Endothelial cell (in vitro differentiated cells): ENCODE results near the gene C4BPA. TPM values are rescaled to one million over a fixed set of nuclear protein-coding genes. Genes with fewer than 3 reads are reported as not detected.

ENCODE experiments used
- DNase-seq: peaks from one replicate; pipeline ENCODE4 v3.0.0; 2021; ENCODE audit warnings: low spot score
- H3K27ac Mint-ChIP-seq: one replicate; pipeline ENCODE4 v1.8.0; 2021; ENCODE audit warnings: mixed read lengths, inconsistent platforms; ENCODE audit not compliant: unreplicated experiment
- H3K27me3 Mint-ChIP-seq: one replicate; pipeline ENCODE4 v1.8.0; 2021; ENCODE audit warnings: mild to moderate bottlenecking, moderate library complexity, mixed read lengths, inconsistent platforms; ENCODE audit not compliant: unreplicated experiment
- H3K36me3 Mint-ChIP-seq: one replicate; pipeline ENCODE4 v1.8.0; 2021; ENCODE audit warnings: mild to moderate bottlenecking, low read depth, mixed read lengths, inconsistent platforms; ENCODE audit not compliant: unreplicated experiment
- H3K4me1 Mint-ChIP-seq: one replicate; pipeline ENCODE4 v1.8.0; 2021; ENCODE audit warnings: mild to moderate bottlenecking, mixed read lengths, inconsistent platforms; ENCODE audit not compliant: unreplicated experiment
- H3K4me3 Mint-ChIP-seq: one replicate; pipeline ENCODE4 v1.8.0; 2021; ENCODE audit warnings: mild to moderate bottlenecking, mixed read lengths, inconsistent platforms; ENCODE audit not compliant: unreplicated experiment
- H3K9me3 Mint-ChIP-seq: one replicate; pipeline ENCODE4 v1.8.0; 2021; ENCODE audit warnings: mixed read lengths, inconsistent platforms; ENCODE audit not compliant: unreplicated experiment
- total RNA-seq: library from RNA; stranded (reverse); fragmentation: NEBNext Ultra II Directional; extraction: Animal tissue kit (Norgen Biotek cat#: 25700); gene quantifications from one replicate; pipeline ENCODE4 v1.2.1, GENCODE V29; 2021; ENCODE audit not compliant: unreplicated experiment
- TF ChIP-seq, protein P1 (sequence below): fragments of 200-600 bp; sonication (generic); IDR thresholded peaks from one replicate; pipeline ENCODE4 v1.5.0; 2021; ENCODE audit warnings: antibody characterized with exemption; ENCODE audit not compliant: unreplicated experiment

C4BPA gene
- total RNA-seq, 1 donor from 2014 or later = not detected

DNA sequence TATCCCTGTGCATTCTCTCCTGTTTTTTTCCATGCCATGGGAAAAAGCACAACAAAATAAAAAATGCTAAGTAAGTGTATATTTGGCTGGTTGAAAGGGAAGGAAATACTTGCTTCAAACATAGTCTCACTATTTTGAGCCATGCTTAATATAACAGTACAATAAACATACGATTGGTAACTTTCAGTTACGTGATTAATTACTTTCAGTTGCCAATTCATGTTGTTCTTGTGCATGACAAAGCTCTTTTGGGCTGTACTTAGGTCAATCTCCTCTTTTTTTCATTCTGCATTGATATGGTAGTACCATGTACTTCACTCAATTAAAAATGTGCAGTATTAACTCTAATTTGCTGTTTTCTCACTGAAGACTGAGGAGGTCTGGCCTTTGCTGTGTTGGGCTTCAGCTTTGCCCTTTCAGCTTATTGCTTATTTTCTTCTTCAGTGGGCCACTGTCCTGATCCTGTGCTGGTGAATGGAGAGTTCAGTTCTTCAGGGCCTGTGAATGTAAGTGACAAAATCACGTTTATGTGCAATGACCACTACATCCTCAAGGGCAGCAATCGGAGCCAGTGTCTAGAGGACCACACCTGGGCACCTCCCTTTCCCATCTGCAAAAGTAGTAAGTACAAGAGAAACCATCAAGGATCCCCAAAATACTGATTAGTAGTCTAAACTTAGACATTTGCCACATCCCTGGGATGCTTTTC, 12.7 kb upstream of the C4BPA start:
- Mint-ChIP-seq H3K27ac (no peak overlapping the region), H3K4me1 (peaks cover 27% of the 10 kb centered on the region), H3K9me3 (no peaks in the 10 kb centered on the region), H3K36me3 (peaks cover 5% of the 10 kb centered on the region), H3K4me3 (no peak overlapping the region), H3K27me3 (no peaks in the 10 kb centered on the region)
- TF ChIP-seq, protein P1, sequence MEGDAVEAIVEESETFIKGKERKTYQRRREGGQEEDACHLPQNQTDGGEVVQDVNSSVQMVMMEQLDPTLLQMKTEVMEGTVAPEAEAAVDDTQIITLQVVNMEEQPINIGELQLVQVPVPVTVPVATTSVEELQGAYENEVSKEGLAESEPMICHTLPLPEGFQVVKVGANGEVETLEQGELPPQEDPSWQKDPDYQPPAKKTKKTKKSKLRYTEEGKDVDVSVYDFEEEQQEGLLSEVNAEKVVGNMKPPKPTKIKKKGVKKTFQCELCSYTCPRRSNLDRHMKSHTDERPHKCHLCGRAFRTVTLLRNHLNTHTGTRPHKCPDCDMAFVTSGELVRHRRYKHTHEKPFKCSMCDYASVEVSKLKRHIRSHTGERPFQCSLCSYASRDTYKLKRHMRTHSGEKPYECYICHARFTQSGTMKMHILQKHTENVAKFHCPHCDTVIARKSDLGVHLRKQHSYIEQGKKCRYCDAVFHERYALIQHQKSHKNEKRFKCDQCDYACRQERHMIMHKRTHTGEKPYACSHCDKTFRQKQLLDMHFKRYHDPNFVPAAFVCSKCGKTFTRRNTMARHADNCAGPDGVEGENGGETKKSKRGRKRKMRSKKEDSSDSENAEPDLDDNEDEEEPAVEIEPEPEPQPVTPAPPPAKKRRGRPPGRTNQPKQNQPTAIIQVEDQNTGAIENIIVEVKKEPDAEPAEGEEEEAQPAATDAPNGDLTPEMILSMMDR = no peak
- DNase-seq = no peak

DNA sequence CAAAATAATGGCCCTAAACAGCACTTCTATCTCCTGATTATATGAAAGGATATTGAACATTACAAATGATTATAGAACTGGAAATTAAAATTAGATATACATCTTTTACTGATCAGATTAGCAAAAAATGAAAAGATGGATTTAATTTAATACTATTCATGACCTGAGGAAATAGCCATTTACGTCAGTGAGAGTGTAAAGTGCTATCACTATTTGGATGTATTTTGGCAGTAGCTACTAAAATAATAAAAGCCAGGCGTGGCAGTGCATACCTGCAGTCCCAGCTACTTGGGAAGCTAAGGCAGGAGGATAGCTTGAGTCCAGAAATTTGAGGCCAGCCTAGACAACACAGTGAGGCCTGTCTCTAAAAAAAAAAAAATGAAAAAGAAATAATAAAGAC, 10.1 kb upstream of the C4BPA start:
- Mint-ChIP-seq H3K36me3 (peaks cover 9% of the 10 kb centered on the region), H3K4me3 (no peak overlapping the region), H3K27ac (no peak overlapping the region), H3K27me3 (peaks cover 2% of the 10 kb centered on the region), H3K4me1 (peaks cover 10% of the 10 kb centered on the region), H3K9me3 (no peaks in the 10 kb centered on the region)
- TF ChIP-seq, protein P1 = no peak
- DNase-seq = no peak

DNA sequence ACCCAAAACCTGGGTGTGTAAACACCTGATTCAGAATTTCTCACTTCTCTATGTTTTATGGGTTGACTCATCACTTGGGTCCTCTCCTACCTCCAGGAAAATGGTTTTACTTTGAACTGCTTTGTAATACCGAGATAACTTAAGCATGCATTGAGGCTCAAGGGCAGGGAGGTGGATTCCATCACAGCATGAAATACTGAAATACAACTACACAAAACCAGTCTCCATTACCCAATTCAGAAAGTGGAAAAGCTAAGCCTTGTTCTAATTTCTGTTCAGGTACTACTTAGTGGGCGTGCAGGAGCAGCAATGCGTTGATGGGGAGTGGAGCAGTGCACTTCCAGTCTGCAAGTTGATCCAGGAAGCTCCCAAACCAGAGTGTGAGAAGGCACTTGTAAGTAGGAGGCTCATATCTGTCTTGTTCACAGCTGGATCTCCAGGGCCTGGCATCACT, 6.1 kb upstream of the C4BPA start:
- Mint-ChIP-seq H3K27me3 (peaks cover 2% of the 10 kb centered on the region), H3K27ac (no peak overlapping the region), H3K4me3 (no peak overlapping the region), H3K36me3 (peaks cover 9% of the 10 kb centered on the region), H3K4me1 (no peaks in the 10 kb centered on the region), H3K9me3 (no peaks in the 10 kb centered on the region)
- no peak for DNase-seq
- TF ChIP-seq, protein P1 = no peak

DNA sequence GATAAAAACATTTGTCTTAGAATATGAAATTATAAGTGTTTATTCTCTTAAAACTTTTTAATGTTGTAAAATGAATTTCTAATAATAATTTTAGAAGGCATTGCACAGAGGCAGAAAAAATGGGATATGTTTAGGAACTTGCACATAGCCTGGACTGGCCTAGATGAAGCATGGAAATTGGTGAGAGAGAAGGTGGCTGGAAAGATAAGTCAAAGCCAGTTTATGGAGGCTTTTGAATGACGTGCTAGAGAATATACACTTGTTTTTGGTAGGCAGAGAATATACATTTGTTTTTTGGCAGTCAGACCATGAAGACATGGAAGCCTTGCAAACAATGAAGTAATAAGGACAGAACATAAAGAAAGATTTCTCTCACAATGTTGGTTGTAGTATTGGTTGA, 2.3 kb upstream of the C4BPA start:
- H3K9me3 Mint-ChIP-seq = no peaks in the 10 kb centered on the region
- H3K36me3 Mint-ChIP-seq = peaks cover 4% of the 10 kb centered on the region
- no peak for DNase-seq
- H3K4me3 Mint-ChIP-seq = no peak overlapping the region
- peaks cover 2% of the 10 kb centered on the region for H3K27me3 Mint-ChIP-seq
- TF ChIP-seq, protein P1 = no peak
- no peaks in the 10 kb centered on the region for H3K4me1 Mint-ChIP-seq
- no peak overlapping the region for H3K27ac Mint-ChIP-seq

DNA sequence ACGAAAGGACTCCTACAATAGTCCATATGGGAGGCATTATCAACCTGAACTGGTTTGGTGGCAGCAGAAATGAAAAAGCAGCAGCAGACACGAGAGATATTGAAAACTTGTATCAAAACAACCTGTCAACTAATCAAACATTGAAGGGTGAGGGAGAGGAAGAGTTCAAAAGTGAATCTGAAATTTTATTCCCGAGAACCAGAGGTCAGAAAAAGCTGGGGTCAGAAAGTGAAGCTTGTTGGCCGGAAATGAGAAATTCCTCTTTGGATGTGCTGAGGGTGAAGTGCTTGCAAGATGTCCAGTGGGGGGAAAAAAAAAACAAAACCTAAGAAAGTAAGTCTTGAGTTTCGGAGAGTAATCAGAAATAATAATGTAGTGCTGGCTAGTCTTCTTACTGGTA, 1.9 kb upstream of the C4BPA start:
- H3K27ac Mint-ChIP-seq = no peak overlapping the region
- TF ChIP-seq, protein P1 = no peak
- H3K27me3 Mint-ChIP-seq = peaks cover 2% of the 10 kb centered on the region
- no peak for DNase-seq
- no peak overlapping the region for H3K4me3 Mint-ChIP-seq
- H3K4me1 Mint-ChIP-seq = no peaks in the 10 kb centered on the region
- no peaks in the 10 kb centered on the region for H3K9me3 Mint-ChIP-seq
- H3K36me3 Mint-ChIP-seq = peaks cover 4% of the 10 kb centered on the region
